GM23338 (cell line): ENCODE data around the gene SYT2. TPM values are rescaled to one million over a fixed set of nuclear protein-coding genes. Genes with fewer than 3 reads are reported as not detected.

ENCODE experiments used
- ATAC-seq: fragments of 200-7000 bp; cut with Tn5 transposase; 3 replicates; pipeline ENCODE4 v1.9.1; 2020
- DNase-seq: peaks from one replicate; pipeline ENCODE4 v3.0.0-alpha.2; 2015; ENCODE audit warnings: low spot score
- H2AFZ ChIP-seq: fragments of 200-600 bp; sonication (generic); 2 replicates; pipeline ENCODE4 v1.8.0; 2016; ENCODE audit warnings: antibody characterized with exemption, mild to moderate bottlenecking, moderate library complexity
- H3F3A ChIP-seq: fragments of 200-600 bp; sonication (generic); replicated peaks from 2 replicates; pipeline ENCODE4 v1.8.0; 2017; ENCODE audit warnings: antibody characterized with exemption, mixed run types, low read depth
- H3K27ac ChIP-seq: fragments of 200-600 bp; sonication (generic); 2 replicates; pipeline ENCODE4 v1.6.1; 2016; ENCODE audit warnings: low read depth
- H3K27me3 ChIP-seq: fragments of 200-600 bp; sonication (generic); 2 replicates; pipeline ENCODE4 v1.8.0; 2016; ENCODE audit warnings: mild to moderate bottlenecking, mixed run types, moderate library complexity; ENCODE audit not compliant: insufficient read depth
- H3K36me3 ChIP-seq: fragments of 200-600 bp; sonication (generic); 2 replicates; pipeline ENCODE4 v1.8.0; 2016; ENCODE audit warnings: mild to moderate bottlenecking; ENCODE audit not compliant: insufficient read depth
- H3K4me1 ChIP-seq: fragments of 200-600 bp; sonication (generic); 2 replicates; pipeline ENCODE4 v1.8.0; 2016; ENCODE audit warnings: mild to moderate bottlenecking, moderate library complexity; ENCODE audit not compliant: insufficient read depth
- H3K4me2 ChIP-seq: fragments of 200-600 bp; sonication (generic); 2 replicates; pipeline ENCODE4 v1.7.1; 2017; ENCODE audit warnings: mixed run types
- H3K4me3 ChIP-seq: fragments of 200-600 bp; sonication (generic); 2 replicates; pipeline ENCODE4 v1.6.1; 2016; ENCODE audit warnings: mixed run types
- H3K79me2 ChIP-seq: fragments of 200-600 bp; sonication (generic); replicated peaks from 2 replicates; pipeline ENCODE4 v1.8.0; 2017; ENCODE audit warnings: mild to moderate bottlenecking; ENCODE audit not compliant: insufficient read depth
- H3K9me2 ChIP-seq: fragments of 200-600 bp; sonication (generic); 2 replicates; pipeline ENCODE4 v1.8.0; 2017; ENCODE audit not compliant: insufficient read depth
- H4K20me1 ChIP-seq: fragments of 200-600 bp; sonication (generic); replicated peaks from 2 replicates; pipeline ENCODE4 v1.8.0; 2017; ENCODE audit warnings: mild to moderate bottlenecking; ENCODE audit not compliant: insufficient read depth
- H3K27ac Mint-ChIP-seq: 2 replicates; pipeline ENCODE4 v1.8.0; 2020; ENCODE audit warnings: inconsistent platforms, mild to moderate bottlenecking, moderate library complexity, mixed read lengths
- H3K27me3 Mint-ChIP-seq: 3 replicates; pipeline ENCODE4 v1.8.0; 2022; ENCODE audit warnings: low read depth, mild to moderate bottlenecking, moderate library complexity, mixed read lengths, inconsistent platforms; ENCODE audit not compliant: insufficient read depth, poor library complexity
- H3K36me3 Mint-ChIP-seq: 3 replicates; pipeline ENCODE4 v1.8.0; 2021; ENCODE audit warnings: low read depth, mild to moderate bottlenecking, inconsistent platforms, moderate library complexity, mixed read lengths
- H3K4me1 Mint-ChIP-seq: 3 replicates; pipeline ENCODE4 v1.8.0; 2020; ENCODE audit warnings: mild to moderate bottlenecking, inconsistent platforms, mixed read lengths
- H3K4me3 Mint-ChIP-seq: 3 replicates; pipeline ENCODE4 v1.8.0; 2021; ENCODE audit warnings: moderate library complexity, mild to moderate bottlenecking, inconsistent platforms, mixed read lengths
- H3K9me3 Mint-ChIP-seq: 3 replicates; pipeline ENCODE4 v1.8.0; 2020; ENCODE audit warnings: moderate library complexity, mild to moderate bottlenecking, inconsistent platforms, mixed read lengths
- CREB1 ChIP-seq: fragments of 250-450 bp; sonication (Bioruptor Pico); IDR thresholded peaks from 2 replicates; pipeline ENCODE4 v1.5.0; 2020; ENCODE audit warnings: low read depth, mild to moderate bottlenecking, moderate library complexity
- EZH2 ChIP-seq: fragments of 200-600 bp; sonication (generic); IDR thresholded peaks from one replicate; pipeline ENCODE4 v1.8.0; 2017; ENCODE audit warnings: antibody characterized with exemption, mild to moderate bottlenecking, low read depth; ENCODE audit not compliant: unreplicated experiment
- EZH2phosphoT487 ChIP-seq: fragments of 200-600 bp; sonication (generic); IDR thresholded peaks from one replicate; pipeline ENCODE4 v1.8.1; 2018; ENCODE audit warnings: antibody characterized with exemption; ENCODE audit not compliant: unreplicated experiment
- JUNB ChIP-seq: IDR thresholded peaks from one replicate; pipeline ENCODE4 v1.6.1; 2016; ENCODE audit warnings: antibody characterized with exemption; ENCODE audit not compliant: unreplicated experiment
- NANOG ChIP-seq: IDR thresholded peaks from 2 replicates; pipeline ENCODE4 v1.6.1; 2016; ENCODE audit warnings: antibody characterized with exemption, borderline replicate concordance
- POLR2AphosphoS5 ChIP-seq: IDR thresholded peaks from 2 replicates; pipeline ENCODE4 v1.6.1; 2016; ENCODE audit warnings: antibody characterized with exemption, low read depth
- REST ChIP-seq: IDR thresholded peaks from one replicate; pipeline ENCODE4 v1.6.1; 2018; ENCODE audit warnings: antibody characterized with exemption; ENCODE audit not compliant: unreplicated experiment
- STAT1 ChIP-seq: IDR thresholded peaks from one replicate; pipeline ENCODE4 v1.6.1; 2016; ENCODE audit warnings: antibody characterized with exemption; ENCODE audit not compliant: unreplicated experiment
- ZNF331 ChIP-seq: fragments of 250-450 bp; sonication (Bioruptor Pico); IDR thresholded peaks from 2 replicates; pipeline ENCODE4 v1.5.0; 2020; ENCODE audit warnings: low read depth, mild to moderate bottlenecking, moderate library complexity
- polyA plus RNA-seq: library from polyadenylated mRNA; unstranded; fragments of >200 nt; fragmentation: Nextera tagmentation; extraction: Ambion mirVana; gene quantifications from 2 replicates; pipeline ENCODE4 v1.2.1, GENCODE V29; 2016
- total RNA-seq: library from RNA; depleted of rRNA; stranded (reverse); fragments of >200 nt; shearing (Covaris generic); gene quantifications from 2 replicates; pipeline ENCODE4 v1.2.3, GENCODE V29; 2014
- TF ChIP-seq, protein P1 (sequence below), 2 experiments: fragments of 200-600 bp in 1 of 2; sonication (generic) in 1 of 2; conservative IDR thresholded peaks; 2 replicates each; pipeline versions ENCODE4 v1.5.1 to v1.6.1; 2016 to 2017; ENCODE audit warnings: antibody characterized with exemption in 2 of 2, low read depth in 2 of 2, mild to moderate bottlenecking in 2 of 2, moderate library complexity in 1 of 2
- TF ChIP-seq, protein P2 (sequence below): IDR thresholded peaks from 2 replicates; pipeline ENCODE4 v1.6.1; 2016; ENCODE audit warnings: antibody characterized with exemption

Gene SYT2
- total and polyA plus RNA-seq, 2 experiments from 2014 or later: 2.4 to 12.5 TPM

DNA sequence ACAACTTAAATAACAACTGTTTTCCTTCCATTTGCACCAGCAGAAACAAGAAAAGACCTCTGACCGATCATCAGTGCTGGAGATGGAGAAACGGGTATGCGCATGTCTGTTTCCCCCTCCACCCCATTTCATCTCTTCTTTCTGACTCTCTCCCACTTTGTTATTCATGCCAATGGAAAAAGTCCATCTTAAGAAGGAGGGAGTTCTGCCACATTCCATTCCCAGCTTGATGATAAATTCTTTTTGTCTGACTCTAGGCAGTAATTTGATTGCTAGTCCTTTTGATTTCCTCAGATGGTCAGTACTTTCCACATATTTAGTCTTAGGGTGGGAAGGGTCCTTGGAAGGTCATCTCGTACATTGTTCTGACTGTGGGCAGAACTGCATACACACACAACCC, 142.5 kb downstream of the SYT2 start (continued):
- TF ChIP-seq, protein P1, sequence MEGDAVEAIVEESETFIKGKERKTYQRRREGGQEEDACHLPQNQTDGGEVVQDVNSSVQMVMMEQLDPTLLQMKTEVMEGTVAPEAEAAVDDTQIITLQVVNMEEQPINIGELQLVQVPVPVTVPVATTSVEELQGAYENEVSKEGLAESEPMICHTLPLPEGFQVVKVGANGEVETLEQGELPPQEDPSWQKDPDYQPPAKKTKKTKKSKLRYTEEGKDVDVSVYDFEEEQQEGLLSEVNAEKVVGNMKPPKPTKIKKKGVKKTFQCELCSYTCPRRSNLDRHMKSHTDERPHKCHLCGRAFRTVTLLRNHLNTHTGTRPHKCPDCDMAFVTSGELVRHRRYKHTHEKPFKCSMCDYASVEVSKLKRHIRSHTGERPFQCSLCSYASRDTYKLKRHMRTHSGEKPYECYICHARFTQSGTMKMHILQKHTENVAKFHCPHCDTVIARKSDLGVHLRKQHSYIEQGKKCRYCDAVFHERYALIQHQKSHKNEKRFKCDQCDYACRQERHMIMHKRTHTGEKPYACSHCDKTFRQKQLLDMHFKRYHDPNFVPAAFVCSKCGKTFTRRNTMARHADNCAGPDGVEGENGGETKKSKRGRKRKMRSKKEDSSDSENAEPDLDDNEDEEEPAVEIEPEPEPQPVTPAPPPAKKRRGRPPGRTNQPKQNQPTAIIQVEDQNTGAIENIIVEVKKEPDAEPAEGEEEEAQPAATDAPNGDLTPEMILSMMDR (conservative IDR thresholded peaks at IDR 0.05; ENCODE audit: low read depth in 2 of 2): no peak
- TF ChIP-seq EZH2: no peak
- TF ChIP-seq, protein P2, sequence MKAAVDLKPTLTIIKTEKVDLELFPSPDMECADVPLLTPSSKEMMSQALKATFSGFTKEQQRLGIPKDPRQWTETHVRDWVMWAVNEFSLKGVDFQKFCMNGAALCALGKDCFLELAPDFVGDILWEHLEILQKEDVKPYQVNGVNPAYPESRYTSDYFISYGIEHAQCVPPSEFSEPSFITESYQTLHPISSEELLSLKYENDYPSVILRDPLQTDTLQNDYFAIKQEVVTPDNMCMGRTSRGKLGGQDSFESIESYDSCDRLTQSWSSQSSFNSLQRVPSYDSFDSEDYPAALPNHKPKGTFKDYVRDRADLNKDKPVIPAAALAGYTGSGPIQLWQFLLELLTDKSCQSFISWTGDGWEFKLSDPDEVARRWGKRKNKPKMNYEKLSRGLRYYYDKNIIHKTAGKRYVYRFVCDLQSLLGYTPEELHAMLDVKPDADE: no peak
- no peak for TF ChIP-seq ZNF331 (CRISPR knock-in tag)
- TF ChIP-seq JUNB: no peak
- TF ChIP-seq POLR2AphosphoS5: no peak
- no peak for TF ChIP-seq STAT1
- no peak for TF ChIP-seq REST

DNA sequence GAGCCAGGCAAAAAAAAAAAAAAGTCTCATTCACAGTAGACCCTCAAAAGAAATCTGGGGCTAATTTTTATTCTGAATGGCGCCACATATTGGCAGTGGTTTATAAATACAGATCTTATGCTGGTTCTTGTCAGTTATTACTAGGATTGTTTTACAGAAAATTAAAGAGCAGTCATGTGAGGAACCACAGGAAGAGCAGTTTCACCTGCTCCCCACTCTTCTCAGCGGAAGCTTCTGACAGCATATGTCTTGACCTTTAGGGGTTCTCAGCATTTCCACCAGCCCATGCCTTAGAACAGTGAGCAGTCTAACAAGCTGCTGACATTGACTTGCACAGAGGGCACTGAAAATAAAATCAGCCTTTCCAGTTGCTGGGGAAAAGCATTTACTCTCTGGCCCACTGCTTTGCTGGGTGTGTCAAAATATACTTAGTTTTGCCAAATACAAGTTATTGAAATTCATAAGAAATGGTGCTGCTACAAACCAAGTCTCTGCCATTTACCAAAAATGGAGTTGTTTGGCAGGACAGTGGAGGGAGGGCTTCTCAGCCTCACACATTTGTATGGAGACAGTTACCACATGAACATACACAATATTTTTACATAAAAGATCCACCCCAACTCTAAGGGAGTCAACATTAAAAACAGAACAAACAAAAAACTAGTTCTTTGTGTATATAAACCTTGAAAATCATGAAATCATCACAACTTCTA, 144.2 kb downstream of the SYT2 start:
- Histone ChIP-seq H3F3A (no peaks in the 10 kb centered on the region), H3K27ac (peak overlapping the region; percentile 73), H3K4me3 (no peak overlapping the region), H3K9me2 (no peaks in the 10 kb centered on the region), H3K36me3 (no peaks in the 10 kb centered on the region), H3K79me2 (no peaks in the 10 kb centered on the region), H3K4me2 (peak overlapping the region; percentile 44; the same call in 1 of the 2 replicates), H2AFZ (no peak overlapping the region), H3K4me1 (peaks cover 40% of the 10 kb centered on the region), H4K20me1 (no peaks in the 10 kb centered on the region), H3K27me3 (no peaks in the 10 kb centered on the region)
- TF ChIP-seq POLR2AphosphoS5 (no peak), NANOG (no peak), REST (no peak), ZNF331 (CRISPR knock-in tag) (no peak), EZH2phosphoT487 (no peak), CREB1 (CRISPR knock-in tag) (no peak)
- TF ChIP-seq, protein P1 (conservative IDR thresholded peaks at IDR 0.05; ENCODE audit: low read depth in 2 of 2): no peak; a peak in 1 of 4 replicates
- no peak for ATAC-seq
- peak overlapping the region; percentile 90 for H3K27ac Mint-ChIP-seq
- H3K4me3 Mint-ChIP-seq: no peak overlapping the region
- H3K4me1 Mint-ChIP-seq: peaks cover 62% of the 10 kb centered on the region
- no peaks in the 10 kb centered on the region for H3K27me3 Mint-ChIP-seq
- H3K36me3 Mint-ChIP-seq: no peaks in the 10 kb centered on the region
- no peak for DNase-seq
- H3K9me3 Mint-ChIP-seq: no peaks in the 10 kb centered on the region
